PC-9 (cell line): ENCODE results near the gene TEDC1.

Experiments
- CTCF ChIP-seq: fragments of 200-600 bp; sonication (generic); conservative IDR thresholded peaks from 2 replicates; pipeline ENCODE4 v1.6.1; 2017; ENCODE audit warnings: mixed run types, antibody characterized with exemption, mild to moderate bottlenecking, moderate library complexity
- EZH2 ChIP-seq: fragments of 200-600 bp; sonication (generic); IDR thresholded peaks from 2 replicates; pipeline ENCODE4 v1.8.0; 2017; ENCODE audit warnings: antibody characterized with exemption, low read depth

- TF ChIP-seq CTCF (no peak), EZH2 (no peak)
These were observed 9.7 kb downstream of the TEDC1 start for GRCh38 chr14:105500726-105501101.
